ENCODE results near the gene PRKG1. TPM values are rescaled to one million over a fixed set of nuclear protein-coding genes. Genes with fewer than 3 reads are reported as not detected.

PRKG1 gene
- total and polyA plus RNA-seq, 8 donors = 1.2 to 9.6 (median 2.9) TPM

DNA sequence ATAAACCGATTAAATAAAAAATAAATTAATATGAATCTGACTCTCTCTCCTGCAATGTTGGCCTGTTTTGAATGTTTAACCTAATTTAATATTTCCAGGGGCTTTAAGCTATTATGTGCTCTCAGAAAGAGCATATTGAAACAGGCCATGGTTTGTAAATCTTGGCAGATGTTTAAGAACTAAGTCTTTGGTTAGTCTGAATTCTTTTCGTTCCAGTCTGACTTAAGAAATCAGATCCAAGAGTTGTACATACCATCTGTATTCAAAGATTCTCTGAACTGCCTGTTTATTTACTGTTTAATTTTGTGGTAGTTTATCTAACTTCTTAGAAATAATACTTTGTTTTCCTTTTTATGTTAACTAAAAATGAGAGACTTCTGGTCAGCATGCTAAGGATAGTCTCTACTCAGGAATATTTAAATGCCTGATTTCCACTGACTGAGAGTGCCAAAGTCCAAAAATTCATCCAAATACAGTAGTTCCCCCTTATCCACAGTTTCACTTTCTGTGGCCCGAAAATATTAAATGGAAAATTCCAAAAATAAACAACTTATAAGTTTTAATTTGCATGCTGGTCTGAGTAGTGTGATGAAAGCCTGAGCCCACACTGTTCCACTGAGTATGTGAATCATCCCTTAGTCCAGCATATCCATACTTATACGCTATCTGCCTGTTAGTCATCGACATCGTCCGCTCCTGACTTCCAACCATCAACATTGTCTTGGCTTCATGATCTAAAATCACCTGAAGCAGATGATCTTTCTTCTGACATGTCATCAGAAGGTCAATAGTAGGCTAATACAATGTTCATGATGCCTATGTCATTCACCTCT is 863.2 kb downstream of the PRKG1 start:
- H3K4me1 ChIP-seq = no peaks in the 10 kb centered on the region
- TF ChIP-seq, protein P1, sequence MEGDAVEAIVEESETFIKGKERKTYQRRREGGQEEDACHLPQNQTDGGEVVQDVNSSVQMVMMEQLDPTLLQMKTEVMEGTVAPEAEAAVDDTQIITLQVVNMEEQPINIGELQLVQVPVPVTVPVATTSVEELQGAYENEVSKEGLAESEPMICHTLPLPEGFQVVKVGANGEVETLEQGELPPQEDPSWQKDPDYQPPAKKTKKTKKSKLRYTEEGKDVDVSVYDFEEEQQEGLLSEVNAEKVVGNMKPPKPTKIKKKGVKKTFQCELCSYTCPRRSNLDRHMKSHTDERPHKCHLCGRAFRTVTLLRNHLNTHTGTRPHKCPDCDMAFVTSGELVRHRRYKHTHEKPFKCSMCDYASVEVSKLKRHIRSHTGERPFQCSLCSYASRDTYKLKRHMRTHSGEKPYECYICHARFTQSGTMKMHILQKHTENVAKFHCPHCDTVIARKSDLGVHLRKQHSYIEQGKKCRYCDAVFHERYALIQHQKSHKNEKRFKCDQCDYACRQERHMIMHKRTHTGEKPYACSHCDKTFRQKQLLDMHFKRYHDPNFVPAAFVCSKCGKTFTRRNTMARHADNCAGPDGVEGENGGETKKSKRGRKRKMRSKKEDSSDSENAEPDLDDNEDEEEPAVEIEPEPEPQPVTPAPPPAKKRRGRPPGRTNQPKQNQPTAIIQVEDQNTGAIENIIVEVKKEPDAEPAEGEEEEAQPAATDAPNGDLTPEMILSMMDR (IDR thresholded peaks at IDR 0.05) = no peak
- no peaks in the 10 kb centered on the region for H3K9me3 ChIP-seq
- no peak overlapping the region for H3K4me3 ChIP-seq
- ATAC-seq (peak in 1 of 4 donors; percentile 61), DNase-seq (no peak), FAIRE-seq (no peak)
- H3K27ac ChIP-seq = no peak overlapping the region
- H3K36me3 ChIP-seq = no peaks in the 10 kb centered on the region
- 83 to 90% methylated on average over 7 of the region's 7 CpGs for WGBS, 2 donors
- H3K27me3 ChIP-seq = no peaks in the 10 kb centered on the region
- intact Hi-C loops (cut with DNase I) = no loop called here

DNA sequence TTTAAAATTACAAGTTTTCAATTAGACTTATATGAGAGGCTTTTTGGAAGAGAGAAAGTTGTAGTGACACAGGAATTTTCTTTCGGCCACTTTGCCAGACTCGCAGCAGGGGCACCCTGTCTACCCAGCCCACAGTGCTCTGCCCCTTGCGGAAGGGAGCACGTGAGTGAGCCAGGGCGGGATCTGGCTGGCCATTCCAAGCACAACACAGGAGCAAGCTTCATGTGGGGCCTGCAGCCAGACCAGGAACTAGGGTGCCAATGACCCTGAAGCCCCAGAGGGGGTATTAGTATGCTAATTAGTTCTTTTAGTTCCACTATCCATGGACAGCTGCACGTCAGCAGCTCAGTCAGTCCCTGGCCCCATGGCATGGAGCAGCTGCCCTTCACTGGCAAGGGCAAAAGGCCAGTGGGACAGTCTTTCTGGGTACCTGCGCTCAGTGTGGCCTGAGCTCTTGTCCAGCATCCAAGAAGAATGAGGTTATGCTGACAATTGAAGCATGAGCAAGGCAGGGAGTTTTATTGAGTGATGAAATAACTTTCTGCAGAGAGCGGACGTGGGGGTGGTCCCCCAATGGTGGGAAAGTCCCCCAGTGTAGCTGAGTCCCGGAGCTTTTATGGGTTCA is 876.2 kb downstream of the PRKG1 start:
- 93% methylated on average over 10 of the region's 10 CpGs for WGBS, 2 donors
- no peak for FAIRE-seq
- peak in 1 of 6 donors; percentile 25 for DNase-seq
- ATAC-seq = no peak
- TF ChIP-seq, protein P1 (IDR thresholded peaks at IDR 0.05) = no peak
- H3K4me3 ChIP-seq = no peak overlapping the region
- H3K9me3 ChIP-seq = no peaks in the 10 kb centered on the region
- no peaks in the 10 kb centered on the region for H3K36me3 ChIP-seq
- H3K27me3 ChIP-seq = no peaks in the 10 kb centered on the region
- H3K4me1 ChIP-seq = no peaks in the 10 kb centered on the region
- H3K27ac ChIP-seq = no peak overlapping the region
- intact Hi-C loops (cut with DNase I) = no loop called here

DNA sequence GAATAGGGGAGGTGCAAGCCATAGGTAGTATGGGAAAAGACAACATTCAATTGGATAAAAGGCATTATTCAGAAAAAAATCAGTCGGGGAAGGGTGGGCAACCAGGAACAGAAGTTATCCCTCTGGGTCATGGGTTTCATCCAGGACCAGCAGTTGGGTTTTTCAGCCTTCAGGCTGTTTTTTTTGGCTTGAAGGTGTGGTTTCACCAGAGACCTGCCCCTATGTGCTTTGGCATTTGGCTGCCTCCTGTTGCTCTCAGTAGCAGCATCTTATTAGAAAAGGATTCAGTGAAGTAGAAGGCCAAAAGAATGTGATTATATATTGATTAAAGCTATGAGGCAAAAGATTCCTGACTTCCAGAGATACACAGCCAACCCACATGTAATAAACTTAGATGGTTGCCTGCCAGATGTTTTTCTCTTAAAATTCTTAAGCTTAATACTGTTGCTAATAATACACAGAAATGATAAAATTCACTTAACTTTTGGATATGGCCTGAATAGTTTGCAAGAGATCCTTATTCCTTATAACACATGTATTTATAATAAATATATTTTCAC is 876.8 kb downstream of the PRKG1 start:
- FAIRE-seq (no peak), DNase-seq (no peak), ATAC-seq (no peak)
- H3K4me3 ChIP-seq = no peak overlapping the region
- no peak overlapping the region for H3K27ac ChIP-seq
- WGBS, 2 donors = 81 to 84% methylated on average over 1 of the region's 1 CpG
- no peaks in the 10 kb centered on the region for H3K9me3 ChIP-seq
- no peaks in the 10 kb centered on the region for H3K27me3 ChIP-seq
- H3K36me3 ChIP-seq = no peaks in the 10 kb centered on the region
- intact Hi-C loops (cut with DNase I) = no loop called here
- TF ChIP-seq, protein P1 (IDR thresholded peaks at IDR 0.05) = no peak
- H3K4me1 ChIP-seq = no peaks in the 10 kb centered on the region

- Histone ChIP-seq H3K27me3 (no peaks in the 10 kb centered on the region), H3K4me3 (no peak overlapping the region), H3K36me3 (no peaks in the 10 kb centered on the region), H3K9me3 (no peaks in the 10 kb centered on the region), H3K4me1 (no peaks in the 10 kb centered on the region), H3K27ac (no peak overlapping the region)
- no peak for DNase-seq
- no peak for FAIRE-seq
- TF ChIP-seq, protein P1 (IDR thresholded peaks at IDR 0.05) = no peak
- intact Hi-C loops (cut with DNase I) = no loop called here
- no peak for ATAC-seq
- WGBS, 2 donors = 73 to 86% methylated on average over 1 of the region's 1 CpG
Measured at GRCh38 chr10:51951601-51952000, 877.3 kb downstream of the PRKG1 start.
